ENCODE measurements around the gene CTRL. TPM values are rescaled to one million over a fixed set of nuclear protein-coding genes. Genes with fewer than 3 reads are reported as not detected.
A peak's percentile ranks its signal among the peaks of the same experiment; 100 is the strongest.
"Not testable (repeated sequence)": the region's sequence is repeated elsewhere in the genome, so short reads cannot be mapped to it uniquely, and the experiment has no call there.

Gene CTRL
- polyA plus RNA-seq (2013, experiment 1 of 2) = 1.6 TPM
- 0.89 TPM for polyA plus RNA-seq (2013, experiment 2 of 2)

DNA sequence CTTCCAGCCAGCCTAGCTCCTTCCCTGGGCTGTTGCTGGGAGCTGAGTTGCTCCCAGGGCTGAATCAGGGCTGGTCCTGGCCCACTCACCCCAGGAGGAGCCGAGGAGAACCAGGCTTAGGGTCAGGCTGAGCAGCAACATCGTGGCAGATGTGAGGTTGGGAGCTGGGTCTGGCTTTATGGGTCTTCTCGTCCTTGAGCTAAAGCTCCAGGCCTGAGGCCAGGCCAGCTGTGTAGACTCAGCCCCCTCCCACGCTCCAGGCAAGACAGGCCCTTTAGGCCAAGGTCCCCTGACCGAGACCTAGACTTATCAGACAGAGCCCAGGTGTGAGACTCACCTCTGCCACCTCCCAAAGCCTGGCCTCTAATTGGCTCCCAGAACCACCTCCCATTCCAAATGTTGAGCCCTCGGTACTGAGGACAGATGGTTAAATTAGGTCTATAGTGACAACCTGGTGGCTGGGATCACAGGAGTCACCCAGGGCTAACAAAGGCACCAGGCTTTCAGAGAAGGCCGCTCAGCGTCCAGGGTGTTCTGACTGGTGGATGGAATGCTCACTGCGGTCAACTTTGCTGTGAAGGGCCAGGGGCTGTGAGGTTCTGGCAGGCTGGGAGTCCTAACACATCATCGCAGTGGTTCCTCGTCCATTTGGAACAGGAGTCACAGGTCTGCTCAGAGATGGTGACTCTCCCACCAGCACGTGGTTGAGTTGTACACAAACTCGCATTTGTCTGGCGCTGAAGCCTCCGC lies at the start of gene CTRL:
CTRL (minus strand) TSS at position 151 of the 750 bp plus-strand sequence; CDS start at position 141, 10 bp downstream.
- Histone ChIP-seq H3K36me3 (ENCODE audit: insufficient read depth, low read length) (peaks cover 18% of the 10 kb centered on the region), H3K9me3 (ENCODE audit: insufficient read depth, low read depth, low read length) (no peaks in the 10 kb centered on the region), H3K4me3 (ENCODE audit: low read length) (no peak within 1 kb of the TSS), H3K27me3 (ENCODE audit: insufficient read depth, low read length) (no peaks in the 10 kb centered on the region), H3K4me1 (ENCODE audit: insufficient read depth, low read length) (no peaks in the 10 kb centered on the region; the same call in 1 of the 2 replicates), H3K27ac (ENCODE audit: low read depth, low read length) (no peak within 1 kb of the TSS), H3K9ac (ENCODE audit: low read depth, low read length) (no peak within 1 kb of the TSS)
- 92% methylated on average over 15 of the region's 15 CpGs for WGBS

- Histone ChIP-seq H3K27ac (ENCODE audit: low read depth, low read length) (no peak within 1 kb of the TSS), H3K36me3 (ENCODE audit: insufficient read depth, low read length) (no peaks in the 10 kb centered on the region), H3K4me1 (ENCODE audit: insufficient read depth, low read length) (no peaks in the 10 kb centered on the region), H3K9me3 (ENCODE audit: insufficient read depth, low read depth, low read length) (no peaks in the 10 kb centered on the region), H3K9ac (ENCODE audit: low read depth, low read length) (no peak within 1 kb of the TSS), H3K27me3 (ENCODE audit: insufficient read depth, low read length) (no peaks in the 10 kb centered on the region), H3K4me3 (ENCODE audit: low read length) (no peak within 1 kb of the TSS)
- WGBS = 91% methylated on average over 62 of the region's 62 CpGs
Measured at GRCh38 chr16:67979955-67980678, 48.5 kb upstream of the CTRL start, which contains the start of gene DPEP3. Gene DPEP3 (minus strand): TSS chr16:67980499. CDS start chr16:67980380, 119 bp downstream.

DNA sequence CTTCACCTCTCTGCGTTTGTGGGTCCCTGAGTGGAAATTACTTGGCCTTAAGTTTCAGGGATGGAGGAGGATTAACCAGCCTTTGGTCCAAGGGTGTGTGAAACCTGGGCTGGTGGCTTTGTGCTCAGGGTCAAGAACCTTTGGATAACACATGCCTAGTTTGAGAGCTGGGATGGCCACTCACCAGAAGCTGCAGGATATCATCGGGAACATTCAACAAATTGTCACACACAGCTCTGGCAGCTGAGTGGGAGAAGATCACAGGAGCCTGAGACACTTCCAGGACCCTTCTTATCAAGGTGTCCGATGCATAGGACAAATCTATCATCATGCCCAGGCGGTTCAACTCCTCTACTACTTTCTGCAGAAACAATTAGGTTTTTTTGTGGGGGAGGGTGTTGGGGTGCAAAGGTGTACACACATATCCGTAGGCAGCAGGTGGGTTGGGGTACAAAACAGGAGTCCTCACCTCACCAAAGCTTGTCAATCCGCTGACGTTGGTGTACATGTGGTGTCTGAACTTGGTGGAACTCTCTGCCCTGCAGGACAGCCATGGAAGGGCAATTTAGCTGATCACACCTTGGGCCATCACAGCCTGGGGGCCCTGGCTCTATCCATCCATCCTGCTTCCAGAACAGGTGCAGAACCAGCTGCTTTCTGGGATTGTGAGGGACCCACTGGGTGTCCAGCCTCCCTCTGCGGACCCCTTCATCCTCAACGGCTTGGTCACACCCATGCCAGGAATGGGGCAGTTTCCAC lies 46.0 kb upstream of the CTRL start:
- H3K4me3 ChIP-seq (ENCODE audit: low read length) = no peak overlapping the region
- H3K27me3 ChIP-seq (ENCODE audit: insufficient read depth, low read length) = no peaks in the 10 kb centered on the region
- H3K36me3 ChIP-seq (ENCODE audit: insufficient read depth, low read length) = no peaks in the 10 kb centered on the region
- H3K27ac ChIP-seq (ENCODE audit: low read depth, low read length) = no peak overlapping the region
- H3K4me1 ChIP-seq (ENCODE audit: insufficient read depth, low read length) = no peaks in the 10 kb centered on the region
- WGBS = 86% methylated on average over 8 of the region's 9 CpGs
- H3K9me3 ChIP-seq (ENCODE audit: insufficient read depth, low read depth, low read length) = no peaks in the 10 kb centered on the region
- no peak overlapping the region for H3K9ac ChIP-seq (ENCODE audit: low read depth, low read length)

GRCh38 chr16:67977005-67977404 lies 45.3 kb upstream of the CTRL start:
- WGBS = 80% methylated on average over 5 of the region's 5 CpGs

GRCh38 chr16:67976205-67976604 lies 44.5 kb upstream of the CTRL start:
- Histone ChIP-seq H3K9ac (ENCODE audit: low read depth, low read length) (no peak overlapping the region), H3K27ac (ENCODE audit: low read depth, low read length) (no peak overlapping the region)
- 89% methylated on average over 2 of the region's 2 CpGs for WGBS

More at GRCh38 chr16:67977005-67977404, 45.3 kb upstream of the CTRL start:
- Histone ChIP-seq H3K9me3 (ENCODE audit: insufficient read depth, low read depth, low read length) (no peaks in the 10 kb centered on the region), H3K4me3 (ENCODE audit: low read length) (no peak overlapping the region), H3K27ac (ENCODE audit: low read depth, low read length) (no peak overlapping the region), H3K9ac (ENCODE audit: low read depth, low read length) (no peak overlapping the region), H3K27me3 (ENCODE audit: insufficient read depth, low read length) (no peaks in the 10 kb centered on the region), H3K4me1 (ENCODE audit: insufficient read depth, low read length) (no peaks in the 10 kb centered on the region), H3K36me3 (ENCODE audit: insufficient read depth, low read length) (no peaks in the 10 kb centered on the region)

DNA sequence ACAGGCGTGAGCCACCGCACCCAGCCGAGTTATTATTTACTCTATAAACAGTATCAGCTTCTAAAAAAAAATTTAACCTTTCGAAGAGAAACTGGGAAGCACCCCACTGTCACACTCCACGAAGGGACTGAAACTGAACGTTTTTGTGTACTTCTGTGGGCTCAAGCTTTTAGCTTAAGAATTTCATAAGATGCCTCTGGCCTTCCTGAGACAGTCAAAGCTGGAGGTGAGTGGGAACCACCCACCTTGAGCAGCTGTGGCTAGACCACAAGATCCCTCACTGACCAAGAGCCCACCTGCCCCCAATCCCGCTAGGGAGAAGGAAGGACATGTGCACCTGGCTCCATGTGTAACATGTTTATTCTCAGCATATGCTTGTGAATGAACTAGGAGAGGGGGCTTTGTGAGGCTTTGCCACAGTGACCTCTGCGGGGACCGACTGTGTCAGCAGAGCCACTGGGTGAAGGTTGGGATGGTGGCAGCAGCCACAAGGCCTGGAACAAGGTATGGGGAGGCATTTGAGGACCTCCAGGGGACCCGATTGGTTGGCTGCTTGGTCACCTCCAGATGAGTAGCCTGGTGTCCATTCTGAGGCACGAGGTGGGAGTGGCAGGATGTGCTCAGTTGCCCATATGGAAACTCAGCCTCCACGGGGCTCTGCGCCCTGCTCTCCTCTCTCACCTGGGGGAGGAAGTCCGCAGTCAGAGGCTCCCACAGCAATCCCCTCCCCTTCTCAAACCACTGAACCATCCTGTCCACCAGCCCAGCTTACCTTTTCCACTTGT lies 43.9 kb upstream of the CTRL start:
- H3K27ac ChIP-seq (ENCODE audit: low read depth, low read length) = no peak overlapping the region
- no peaks in the 10 kb centered on the region for H3K27me3 ChIP-seq (ENCODE audit: insufficient read depth, low read length)
- H3K4me3 ChIP-seq (ENCODE audit: low read length) = no peak overlapping the region
- 89% methylated on average over 14 of the region's 14 CpGs for WGBS
- H3K9me3 ChIP-seq (ENCODE audit: insufficient read depth, low read depth, low read length) = no peaks in the 10 kb centered on the region
- no peak overlapping the region for H3K9ac ChIP-seq (ENCODE audit: low read depth, low read length)
- no peaks in the 10 kb centered on the region for H3K36me3 ChIP-seq (ENCODE audit: insufficient read depth, low read length)
- H3K4me1 ChIP-seq (ENCODE audit: insufficient read depth, low read length) = no peaks in the 10 kb centered on the region

More at GRCh38 chr16:67976205-67976604, 44.5 kb upstream of the CTRL start:
- Histone ChIP-seq H3K27me3 (ENCODE audit: insufficient read depth, low read length) (no peaks in the 10 kb centered on the region), H3K36me3 (ENCODE audit: insufficient read depth, low read length) (no peaks in the 10 kb centered on the region), H3K4me1 (ENCODE audit: insufficient read depth, low read length) (no peaks in the 10 kb centered on the region), H3K4me3 (ENCODE audit: low read length) (no peak overlapping the region), H3K9me3 (ENCODE audit: insufficient read depth, low read depth, low read length) (no peaks in the 10 kb centered on the region)

GRCh38 chr16:67972285-67972684 lies 40.6 kb upstream of the CTRL start:
- not testable (repeated sequence) for H3K36me3 ChIP-seq (ENCODE audit: insufficient read depth, low read length); H3K27me3 ChIP-seq (ENCODE audit: insufficient read depth, low read length); H3K9ac ChIP-seq (ENCODE audit: low read depth, low read length); H3K27ac ChIP-seq (ENCODE audit: low read depth, low read length); H3K4me1 ChIP-seq (ENCODE audit: insufficient read depth, low read length); H3K9me3 ChIP-seq (ENCODE audit: insufficient read depth, low read depth, low read length); H3K4me3 ChIP-seq (ENCODE audit: low read length)
- 92% methylated on average over 7 of the region's 7 CpGs for WGBS

GRCh38 chr16:67971111-67971510 lies 39.4 kb upstream of the CTRL start:
- no peaks in the 10 kb centered on the region for H3K27me3 ChIP-seq (ENCODE audit: insufficient read depth, low read length)
- H3K9ac ChIP-seq (ENCODE audit: low read depth, low read length) = no peak overlapping the region
- H3K36me3 ChIP-seq (ENCODE audit: insufficient read depth, low read length) = no peaks in the 10 kb centered on the region
- H3K4me1 ChIP-seq (ENCODE audit: insufficient read depth, low read length) = peaks cover 12% of the 10 kb centered on the region; the same call in 1 of the 2 replicates
- H3K9me3 ChIP-seq (ENCODE audit: insufficient read depth, low read depth, low read length) = no peaks in the 10 kb centered on the region
- no peak overlapping the region for H3K4me3 ChIP-seq (ENCODE audit: low read length)
- 94% methylated on average over 8 of the region's 9 CpGs for WGBS
- H3K27ac ChIP-seq (ENCODE audit: low read depth, low read length) = no peak overlapping the region

- Histone ChIP-seq H3K36me3 (ENCODE audit: insufficient read depth, low read length) (no peaks in the 10 kb centered on the region), H3K27me3 (ENCODE audit: insufficient read depth, low read length) (no peaks in the 10 kb centered on the region), H3K9me3 (ENCODE audit: insufficient read depth, low read depth, low read length) (no peaks in the 10 kb centered on the region), H3K4me1 (ENCODE audit: insufficient read depth, low read length) (peaks cover 20% of the 10 kb centered on the region; the same call in 1 of the 2 replicates), H3K4me3 (ENCODE audit: low read length) (peak overlapping the region; percentile 70), H3K9ac (ENCODE audit: low read depth, low read length) (no peak overlapping the region), H3K27ac (ENCODE audit: low read depth, low read length) (no peak overlapping the region)
- 56% methylated on average over 39 of the region's 40 CpGs for WGBS
Measured at GRCh38 chr16:67969254-67970039, 37.8 kb upstream of the CTRL start.
